ENCODE data around the gene IL4R.

Gene IL4R

GRCh38 chr16:27353853-27354252 is 40.1 kb downstream of the IL4R start:
- H3K9ac ChIP-seq (ENCODE audit: low read length) = no peak overlapping the region
- H2BK5ac ChIP-seq (ENCODE audit: low read depth, low read length, poor library complexity) = no peak overlapping the region
- no peak overlapping the region for H3K23ac ChIP-seq (ENCODE audit: low read length)
- H4K12ac ChIP-seq (ENCODE audit: low read depth, low read length) = no peak overlapping the region
- no peak overlapping the region for H3K4me3 ChIP-seq (ENCODE audit: low read depth, low read length)
- peaks cover 25 to 47% of the 10 kb centered on the region in 2 experiments for H3K36me3 ChIP-seq (ENCODE audit: control insufficient read depth in 1 of 2, insufficient read depth in 2 of 2, low read length in 2 of 2)
- no peaks in the 10 kb centered on the region for H3K79me1 ChIP-seq (ENCODE audit: low read length)
- no CpG with 5 or more reads among the region's 4 CpGs for WGBS (ENCODE audit: extremely low coverage, insufficient coverage, insufficient read length)
- H4K8ac ChIP-seq (ENCODE audit: low read depth, low read length) = no peak overlapping the region
- no peak overlapping the region for H3K14ac ChIP-seq (ENCODE audit: low read length)
- H3K27ac ChIP-seq (ENCODE audit: low read depth, low read length) = no peak overlapping the region
- no peak overlapping the region for H3K18ac ChIP-seq (ENCODE audit: low read length)
- no peaks in the 10 kb centered on the region for H3K9me3 ChIP-seq (ENCODE audit: insufficient read depth, low read depth, low read length)
- H3K4ac ChIP-seq (ENCODE audit: low read depth, low read length) = no peak overlapping the region
- H2BK12ac ChIP-seq (ENCODE audit: low read length) = no peak overlapping the region
- H3K4me1 ChIP-seq (ENCODE audit: control insufficient read depth in 1 of 2, insufficient read depth in 2 of 2, low read length in 2 of 2) = no peaks in the 10 kb centered on the region
- no peak overlapping the region for H2AFZ ChIP-seq (ENCODE audit: insufficient read depth, low read length, poor library complexity)
- no peak overlapping the region for H2BK120ac ChIP-seq (ENCODE audit: insufficient read depth, low read length, poor library complexity)
- H4K91ac ChIP-seq (ENCODE audit: low read depth, low read length) = no peak overlapping the region
- no peak overlapping the region for H3K4me2 ChIP-seq (ENCODE audit: low read length)
- no peak overlapping the region for H2AK5ac ChIP-seq (ENCODE audit: low read length)
- no peak for DNase-seq
- no peaks in the 10 kb centered on the region for H3K27me3 ChIP-seq (ENCODE audit: insufficient read depth, low read length)
- H3K79me2 ChIP-seq (ENCODE audit: control insufficient read depth, insufficient read depth, low read length, poor library complexity) = no peaks in the 10 kb centered on the region

DNA sequence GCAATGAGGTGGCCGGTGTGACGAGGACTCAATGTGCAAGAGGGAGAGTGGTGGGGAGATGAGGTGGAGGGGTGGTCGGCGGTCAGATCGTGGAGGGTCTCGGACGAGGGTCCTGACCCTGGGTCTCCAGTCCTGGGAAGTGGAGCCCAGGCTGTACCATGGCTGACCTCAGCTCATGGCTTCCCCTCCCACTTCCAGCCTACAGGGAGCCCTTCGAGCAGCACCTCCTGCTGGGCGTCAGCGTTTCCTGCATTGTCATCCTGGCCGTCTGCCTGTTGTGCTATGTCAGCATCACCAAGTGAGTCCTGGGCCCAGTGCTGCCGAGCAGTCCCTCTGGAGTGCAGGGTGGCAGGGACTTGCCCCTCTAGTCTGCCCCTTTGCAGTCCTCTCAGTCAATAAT is 41.8 kb downstream of the IL4R start:
- no peaks in the 10 kb centered on the region for H3K27me3 ChIP-seq (ENCODE audit: insufficient read depth, low read length)
- no peak overlapping the region for H2BK12ac ChIP-seq (ENCODE audit: low read length)
- H4K91ac ChIP-seq (ENCODE audit: low read depth, low read length) = no peak overlapping the region
- no peak overlapping the region for H3K4ac ChIP-seq (ENCODE audit: low read depth, low read length)
- H3K4me1 ChIP-seq (ENCODE audit: control insufficient read depth in 1 of 2, insufficient read depth in 2 of 2, low read length in 2 of 2) = no peaks in the 10 kb centered on the region
- no peak overlapping the region for H3K4me3 ChIP-seq (ENCODE audit: low read depth, low read length)
- peaks cover 34 to 55% of the 10 kb centered on the region in 2 experiments for H3K36me3 ChIP-seq (ENCODE audit: control insufficient read depth in 1 of 2, insufficient read depth in 2 of 2, low read length in 2 of 2)
- no peak overlapping the region for H2AK5ac ChIP-seq (ENCODE audit: low read length)
- WGBS (ENCODE audit: extremely low coverage, insufficient coverage, insufficient read length) = no CpG with 5 or more reads among the region's 12 CpGs
- peak; percentile 33 to 55 for DNase-seq
- no peak overlapping the region for H3K9ac ChIP-seq (ENCODE audit: low read length)
- H4K8ac ChIP-seq (ENCODE audit: low read depth, low read length) = no peak overlapping the region
- H3K79me1 ChIP-seq (ENCODE audit: low read length) = no peaks in the 10 kb centered on the region
- H3K27ac ChIP-seq (ENCODE audit: low read depth, low read length) = no peak overlapping the region
- no peak overlapping the region for H3K4me2 ChIP-seq (ENCODE audit: low read length)
- no peak overlapping the region for H3K23ac ChIP-seq (ENCODE audit: low read length)
- H4K12ac ChIP-seq (ENCODE audit: low read depth, low read length) = no peak overlapping the region
- H3K79me2 ChIP-seq (ENCODE audit: control insufficient read depth, insufficient read depth, low read length, poor library complexity) = no peaks in the 10 kb centered on the region
- no peaks in the 10 kb centered on the region for H3K9me3 ChIP-seq (ENCODE audit: insufficient read depth, low read depth, low read length)
- no peak overlapping the region for H2AFZ ChIP-seq (ENCODE audit: insufficient read depth, low read length, poor library complexity)
- H3K14ac ChIP-seq (ENCODE audit: low read length) = no peak overlapping the region
- H3K18ac ChIP-seq (ENCODE audit: low read length) = no peak overlapping the region
- no peak overlapping the region for H2BK120ac ChIP-seq (ENCODE audit: insufficient read depth, low read length, poor library complexity)
- H2BK5ac ChIP-seq (ENCODE audit: low read depth, low read length, poor library complexity) = no peak overlapping the region

- no peak overlapping the region for H2BK120ac ChIP-seq (ENCODE audit: insufficient read depth, low read length, poor library complexity)
- no peak overlapping the region for H3K18ac ChIP-seq (ENCODE audit: low read length)
- H3K14ac ChIP-seq (ENCODE audit: low read length) = no peak overlapping the region
- H3K36me3 ChIP-seq (ENCODE audit: control insufficient read depth in 1 of 2, insufficient read depth in 2 of 2, low read length in 2 of 2) = peaks cover 36 to 53% of the 10 kb centered on the region in 2 experiments
- no peak overlapping the region for H4K8ac ChIP-seq (ENCODE audit: low read depth, low read length)
- H3K27ac ChIP-seq (ENCODE audit: low read depth, low read length) = no peak overlapping the region
- no peak overlapping the region for H3K9ac ChIP-seq (ENCODE audit: low read length)
- H3K4me2 ChIP-seq (ENCODE audit: low read length) = no peak overlapping the region
- H2AK5ac ChIP-seq (ENCODE audit: low read length) = no peak overlapping the region
- H3K4ac ChIP-seq (ENCODE audit: low read depth, low read length) = no peak overlapping the region
- H4K12ac ChIP-seq (ENCODE audit: low read depth, low read length) = peak overlapping the region; percentile 3
- no peak overlapping the region for H2BK5ac ChIP-seq (ENCODE audit: low read depth, low read length, poor library complexity)
- H3K23ac ChIP-seq (ENCODE audit: low read length) = no peak overlapping the region
- no peaks in the 10 kb centered on the region for H3K79me2 ChIP-seq (ENCODE audit: control insufficient read depth, insufficient read depth, low read length, poor library complexity)
- no peaks in the 10 kb centered on the region for H3K79me1 ChIP-seq (ENCODE audit: low read length)
- no peak for DNase-seq
- no peak overlapping the region for H3K4me3 ChIP-seq (ENCODE audit: low read depth, low read length)
- H3K4me1 ChIP-seq (ENCODE audit: control insufficient read depth in 1 of 2, insufficient read depth in 2 of 2, low read length in 2 of 2) = no peaks in the 10 kb centered on the region
- H3K27me3 ChIP-seq (ENCODE audit: insufficient read depth, low read length) = no peaks in the 10 kb centered on the region
- no peak overlapping the region for H4K91ac ChIP-seq (ENCODE audit: low read depth, low read length)
- H2BK12ac ChIP-seq (ENCODE audit: low read length) = no peak overlapping the region
- H2AFZ ChIP-seq (ENCODE audit: insufficient read depth, low read length, poor library complexity) = no peak overlapping the region
- no CpG with 5 or more reads among the region's 4 CpGs for WGBS (ENCODE audit: extremely low coverage, insufficient coverage, insufficient read length)
- no peaks in the 10 kb centered on the region for H3K9me3 ChIP-seq (ENCODE audit: insufficient read depth, low read depth, low read length)
These were observed 43.0 kb downstream of the IL4R start for GRCh38 chr16:27356794-27357193.

DNA sequence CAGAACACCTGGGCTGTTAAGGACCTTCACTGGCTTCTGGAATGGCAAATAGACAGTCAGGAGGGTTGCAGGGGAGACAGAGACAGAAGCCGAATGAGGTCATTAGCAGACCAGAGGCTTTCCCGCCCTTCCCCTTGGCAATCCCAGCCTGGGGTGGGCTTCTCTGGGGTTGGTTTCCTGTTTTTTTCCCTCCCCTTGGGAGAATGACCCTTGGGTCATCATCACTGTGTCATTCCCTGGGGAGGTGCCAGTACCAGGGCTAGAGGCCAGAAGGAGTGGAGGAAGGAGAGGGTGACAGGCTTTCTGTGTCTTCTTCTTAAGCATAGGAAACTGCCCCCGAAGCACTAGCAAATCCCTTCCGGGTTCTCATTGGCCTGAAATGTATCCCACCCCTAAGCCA is 45.3 kb downstream of the IL4R start:
- H2BK120ac ChIP-seq (ENCODE audit: insufficient read depth, low read length, poor library complexity) = no peak overlapping the region
- H2AK5ac ChIP-seq (ENCODE audit: low read length) = no peak overlapping the region
- no peak overlapping the region for H3K4me2 ChIP-seq (ENCODE audit: low read length)
- H3K23ac ChIP-seq (ENCODE audit: low read length) = no peak overlapping the region
- no peak overlapping the region for H2AFZ ChIP-seq (ENCODE audit: insufficient read depth, low read length, poor library complexity)
- H3K4me3 ChIP-seq (ENCODE audit: low read depth, low read length) = no peak overlapping the region
- H3K4me1 ChIP-seq (ENCODE audit: control insufficient read depth in 1 of 2, insufficient read depth in 2 of 2, low read length in 2 of 2) = no peaks in the 10 kb centered on the region
- H4K91ac ChIP-seq (ENCODE audit: low read depth, low read length) = no peak overlapping the region
- H3K18ac ChIP-seq (ENCODE audit: low read length) = no peak overlapping the region
- H3K27me3 ChIP-seq (ENCODE audit: insufficient read depth, low read length) = no peaks in the 10 kb centered on the region
- H3K79me1 ChIP-seq (ENCODE audit: low read length) = no peaks in the 10 kb centered on the region
- H4K12ac ChIP-seq (ENCODE audit: low read depth, low read length) = no peak overlapping the region
- no CpG with 5 or more reads among the region's 4 CpGs for WGBS (ENCODE audit: extremely low coverage, insufficient coverage, insufficient read length)
- no peaks in the 10 kb centered on the region for H3K9me3 ChIP-seq (ENCODE audit: insufficient read depth, low read depth, low read length)
- H2BK5ac ChIP-seq (ENCODE audit: low read depth, low read length, poor library complexity) = no peak overlapping the region
- H3K14ac ChIP-seq (ENCODE audit: low read length) = no peak overlapping the region
- no peak overlapping the region for H3K4ac ChIP-seq (ENCODE audit: low read depth, low read length)
- H2BK12ac ChIP-seq (ENCODE audit: low read length) = no peak overlapping the region
- H3K79me2 ChIP-seq (ENCODE audit: control insufficient read depth, insufficient read depth, low read length, poor library complexity) = no peaks in the 10 kb centered on the region
- no peak overlapping the region for H3K9ac ChIP-seq (ENCODE audit: low read length)
- H3K36me3 ChIP-seq (ENCODE audit: control insufficient read depth in 1 of 2, insufficient read depth in 2 of 2, low read length in 2 of 2) = peaks cover 50 to 61% of the 10 kb centered on the region in 2 experiments
- DNase-seq = no peak
- no peak overlapping the region for H3K27ac ChIP-seq (ENCODE audit: low read depth, low read length)
- no peak overlapping the region for H4K8ac ChIP-seq (ENCODE audit: low read depth, low read length)

Measured in trophoblast cell (in vitro differentiated cells and primary cell).